Measurements from ENCODE around the gene CAMSAP3.
A peak's percentile ranks its signal among the peaks of the same experiment; 100 is the strongest.

The CAMSAP3 gene

GRCh38 chr19:7635670-7636069, 40.0 kb downstream of the CAMSAP3 start:
- no peak for DNase-seq

- DNase-seq = no peak
These were observed 40.6 kb downstream of the CAMSAP3 start for GRCh38 chr19:7636317-7636690.

- DNase-seq = peak; percentile 75
These were observed 41.2 kb downstream of the CAMSAP3 start, which contains the start of gene STXBP2 for GRCh38 chr19:7636691-7637373. Gene STXBP2, plus strand, starts transcription at chr19:7637110. Its CDS starts 40 bp downstream, at chr19:7637150.

- DNase-seq = peak; percentile 80
These were observed 42.0 kb downstream of the CAMSAP3 start for GRCh38 chr19:7637374-7638256.

GRCh38 chr19:7638802-7639465, 43.3 kb downstream of the CAMSAP3 start:
- DNase-seq = no peak

- DNase-seq = no peak
These were observed 44.2 kb downstream of the CAMSAP3 start for GRCh38 chr19:7639863-7640348.

- DNase-seq = no peak
These were observed 45.1 kb downstream of the CAMSAP3 start for GRCh38 chr19:7640803-7641202.

GRCh38 chr19:7641290-7642276, 45.9 kb downstream of the CAMSAP3 start:
- DNase-seq = no peak

GRCh38 chr19:7642295-7643030, 46.8 kb downstream of the CAMSAP3 start:
- DNase-seq = no peak

- DNase-seq = no peak
These were observed 47.4 kb downstream of the CAMSAP3 start for GRCh38 chr19:7643031-7643415.

GRCh38 chr19:7643629-7644549, 48.2 kb downstream of the CAMSAP3 start:
- peak; percentile 34 for DNase-seq

GRCh38 chr19:7644550-7644877, 48.9 kb downstream of the CAMSAP3 start:
- DNase-seq = no peak

- peak; percentile 77 for DNase-seq
These were observed 49.5 kb downstream of the CAMSAP3 start for GRCh38 chr19:7645163-7645562.

- DNase-seq = no peak
These were observed 50.2 kb downstream of the CAMSAP3 start for GRCh38 chr19:7645656-7646425.

- DNase-seq = no peak
These were observed 50.7 kb downstream of the CAMSAP3 start for GRCh38 chr19:7646426-7646700.

GRCh38 chr19:7647156-7647555, 51.5 kb downstream of the CAMSAP3 start:
- DNase-seq = no peak

- DNase-seq = no peak
These were observed 52.8 kb downstream of the CAMSAP3 start for GRCh38 chr19:7648265-7649014.

GRCh38 chr19:7650148-7650547, 54.5 kb downstream of the CAMSAP3 start:
- DNase-seq = no peak

- peak; percentile 97 for DNase-seq
These were observed 56.5 kb downstream of the CAMSAP3 start for GRCh38 chr19:7652061-7652641.
